OCI-LY3 (cell line): ENCODE measurements around the gene TPBGL.

Experiments used
- CTCF ChIP-seq: fragments of 200-600, 300-600 bp; sonication (generic); IDR thresholded peaks from 2 replicates; pipeline ENCODE4 v1.5.1; 2014; ENCODE audit warnings: antibody characterized with exemption, low read length, low read depth
- EZH2phosphoT487 ChIP-seq: fragments of 200-600 bp; shearing (Covaris generic); IDR thresholded peaks from 2 replicates; pipeline ENCODE4 v1.6.1; 2018; ENCODE audit warnings: antibody characterized with exemption, mixed run types, low read depth

GRCh38 chr11:75271730-75272129 lies 31.2 kb downstream of the TPBGL start:
- TF ChIP-seq CTCF (no peak), EZH2phosphoT487 (no peak)
